22Rv1 (cell line): ENCODE results near the gene ISCU.
"Not testable (repeated sequence)": the region's sequence is repeated elsewhere in the genome, so short reads cannot be mapped to it uniquely, and the experiment has no call there.

Source experiments
- H3K27ac ChIP-seq: fragments of 450-650 bp; 2 replicates; pipeline ENCODE4 v1.5.1; 2017
- ZFX ChIP-seq: fragments of 450-650 bp; IDR thresholded peaks from 2 replicates; pipeline ENCODE4 v1.6.1; 2017; ENCODE audit warnings: antibody characterized with exemption, borderline replicate concordance
- TF ChIP-seq, protein P1 (sequence below): fragments of 450-650 bp; IDR thresholded peaks from 2 replicates; pipeline ENCODE4 v1.5.1; 2017; ENCODE audit warnings: mild to moderate bottlenecking

ISCU gene

DNA sequence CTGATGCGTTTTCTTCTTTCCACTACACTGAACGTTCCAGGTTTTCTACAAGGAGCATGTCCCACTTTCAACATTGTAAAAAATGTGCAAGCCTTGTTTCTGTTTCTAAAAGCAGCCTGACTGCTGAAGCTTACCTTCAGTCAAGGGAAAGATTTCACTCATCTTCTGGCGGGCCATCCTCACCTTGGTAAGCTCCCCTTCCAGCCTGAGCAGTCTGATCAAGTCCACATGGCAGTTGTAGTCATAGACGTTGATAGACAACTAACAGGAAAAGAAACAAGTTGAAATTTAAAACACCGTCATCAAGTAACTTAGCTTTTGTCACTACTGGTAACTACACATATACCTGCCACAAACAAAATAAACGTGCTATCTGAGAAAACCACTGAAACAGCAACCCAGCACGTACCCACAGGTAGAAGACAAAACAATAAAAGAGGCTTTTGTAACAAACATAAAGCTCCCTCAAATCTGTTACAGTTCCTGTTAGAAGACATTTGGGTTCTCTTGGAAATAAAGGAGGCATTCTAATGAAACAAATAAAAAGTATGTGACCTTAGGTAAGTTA lies 13.4 kb upstream of the ISCU start:
- H3K27ac ChIP-seq, result no peak overlapping the region
- TF ChIP-seq, protein P1, sequence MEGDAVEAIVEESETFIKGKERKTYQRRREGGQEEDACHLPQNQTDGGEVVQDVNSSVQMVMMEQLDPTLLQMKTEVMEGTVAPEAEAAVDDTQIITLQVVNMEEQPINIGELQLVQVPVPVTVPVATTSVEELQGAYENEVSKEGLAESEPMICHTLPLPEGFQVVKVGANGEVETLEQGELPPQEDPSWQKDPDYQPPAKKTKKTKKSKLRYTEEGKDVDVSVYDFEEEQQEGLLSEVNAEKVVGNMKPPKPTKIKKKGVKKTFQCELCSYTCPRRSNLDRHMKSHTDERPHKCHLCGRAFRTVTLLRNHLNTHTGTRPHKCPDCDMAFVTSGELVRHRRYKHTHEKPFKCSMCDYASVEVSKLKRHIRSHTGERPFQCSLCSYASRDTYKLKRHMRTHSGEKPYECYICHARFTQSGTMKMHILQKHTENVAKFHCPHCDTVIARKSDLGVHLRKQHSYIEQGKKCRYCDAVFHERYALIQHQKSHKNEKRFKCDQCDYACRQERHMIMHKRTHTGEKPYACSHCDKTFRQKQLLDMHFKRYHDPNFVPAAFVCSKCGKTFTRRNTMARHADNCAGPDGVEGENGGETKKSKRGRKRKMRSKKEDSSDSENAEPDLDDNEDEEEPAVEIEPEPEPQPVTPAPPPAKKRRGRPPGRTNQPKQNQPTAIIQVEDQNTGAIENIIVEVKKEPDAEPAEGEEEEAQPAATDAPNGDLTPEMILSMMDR, result no peak
- no peak for TF ChIP-seq ZFX

DNA sequence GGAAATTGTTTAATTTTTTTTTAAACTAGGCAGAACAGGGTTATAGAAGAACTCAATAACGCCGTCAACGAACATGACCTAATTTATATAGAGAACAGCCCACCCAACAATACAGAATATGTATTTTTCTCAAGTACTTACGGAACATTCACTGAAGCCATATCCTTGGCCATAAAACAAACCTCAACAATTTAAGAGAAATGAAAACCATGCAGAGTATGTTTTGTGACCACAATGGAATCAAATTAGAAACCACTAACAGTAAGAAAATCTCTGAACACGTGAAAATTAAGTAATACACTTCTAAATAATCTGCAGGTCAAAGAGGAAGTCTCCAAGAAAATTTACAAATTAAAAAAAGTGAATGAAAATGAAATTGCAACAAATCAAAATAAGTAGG lies 10.9 kb upstream of the ISCU start:
- no peak for TF ChIP-seq ZFX
- TF ChIP-seq, protein P1, result no peak
- H3K27ac ChIP-seq, result no peak overlapping the region

DNA sequence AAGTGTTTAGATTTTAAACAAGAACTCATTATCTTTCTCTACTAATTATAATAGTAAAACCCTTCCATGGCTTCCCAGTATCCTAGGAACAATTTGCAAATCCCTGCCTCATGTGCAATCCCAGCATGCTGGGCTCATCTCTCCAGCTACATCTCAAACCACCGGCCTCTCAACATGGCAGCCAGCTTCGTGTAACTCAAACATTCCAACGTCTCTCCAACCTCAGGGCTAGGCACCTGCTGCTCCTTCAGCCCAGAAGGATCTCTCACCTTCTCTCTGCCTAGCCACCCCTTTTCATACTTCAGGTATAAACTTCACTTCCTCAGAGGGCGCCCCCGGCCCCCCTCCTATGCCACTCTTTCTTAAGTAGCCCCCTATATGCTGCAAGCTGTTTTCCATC lies 8.6 kb upstream of the ISCU start:
- no peak for TF ChIP-seq ZFX
- TF ChIP-seq, protein P1, result no peak
- H3K27ac ChIP-seq, result no peak overlapping the region

DNA sequence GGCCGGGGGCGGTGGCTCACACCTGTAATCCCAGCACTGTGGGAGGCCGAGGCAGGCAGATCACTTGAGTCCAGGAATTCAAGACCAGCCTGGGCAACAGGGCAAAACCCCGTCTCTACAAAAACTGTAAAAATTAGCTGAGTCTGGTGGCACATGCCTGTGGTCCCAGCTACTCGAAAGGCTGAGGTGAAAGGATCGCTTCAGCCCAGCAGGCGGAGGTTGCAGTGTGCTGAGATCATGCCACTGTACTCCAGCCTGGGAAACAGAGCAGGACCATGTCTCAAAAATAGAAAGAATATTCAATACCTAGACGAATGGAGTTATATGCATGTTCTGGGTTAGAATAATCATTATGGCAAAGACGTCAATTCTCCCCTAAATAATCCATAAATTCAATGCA lies 7.0 kb upstream of the ISCU start:
- not testable (repeated sequence) for H3K27ac ChIP-seq

DNA sequence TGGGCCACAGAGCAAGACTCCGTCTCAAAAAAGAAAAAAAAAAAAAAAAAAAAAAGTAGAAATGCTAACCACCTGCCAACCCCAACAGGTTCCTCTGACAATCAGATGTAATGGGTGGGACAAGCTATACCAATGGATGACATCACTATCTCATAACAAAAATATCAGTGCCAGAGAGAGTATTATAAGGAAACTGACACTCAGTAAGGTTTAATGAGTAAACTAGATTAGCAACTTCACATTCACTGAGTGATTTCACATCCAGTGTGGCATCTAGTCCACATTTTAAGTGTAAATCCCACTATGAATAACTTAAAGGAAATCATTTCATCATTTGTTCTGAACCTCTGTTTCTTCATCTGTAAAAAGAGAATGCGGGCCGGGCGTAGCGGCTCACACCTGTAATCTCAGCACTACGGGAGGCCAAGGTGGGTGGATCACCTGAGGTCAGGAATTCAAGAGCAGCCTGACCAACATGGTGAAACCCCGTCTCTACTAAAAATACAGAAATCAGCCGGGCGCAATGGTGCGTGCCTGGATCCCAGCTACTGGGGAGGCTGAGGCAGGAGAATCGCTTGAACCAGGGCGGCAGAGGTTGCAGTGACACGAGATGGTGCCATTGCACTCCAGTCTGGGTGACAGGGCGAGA lies 3.3 kb upstream of the ISCU start:
- TF ChIP-seq ZFX, result no peak
- TF ChIP-seq, protein P1, result no peak
- no peak overlapping the region for H3K27ac ChIP-seq

DNA sequence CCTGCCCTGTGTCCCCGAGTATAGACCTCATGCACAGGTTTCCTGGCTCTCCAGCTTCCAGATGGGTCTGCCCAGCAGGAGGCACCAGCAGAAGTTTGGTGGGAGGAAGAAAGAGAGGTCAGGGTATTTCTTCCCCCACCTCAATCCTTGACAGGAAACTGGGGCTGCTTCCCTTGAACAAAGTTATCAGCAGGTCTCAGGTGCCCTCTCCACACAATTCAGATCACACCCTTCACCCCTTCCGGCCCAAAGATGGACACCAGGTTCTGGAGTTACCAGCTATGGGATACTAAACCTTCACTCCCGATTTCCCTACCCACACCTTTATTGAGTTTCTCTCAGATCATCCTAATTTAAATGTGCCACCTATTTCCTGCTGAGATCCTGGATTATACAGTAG lies 2.6 kb upstream of the ISCU start:
- H3K27ac ChIP-seq, result no peak overlapping the region; the same call in 1 of the 2 replicates
- TF ChIP-seq, protein P1, result no peak
- no peak for TF ChIP-seq ZFX

DNA sequence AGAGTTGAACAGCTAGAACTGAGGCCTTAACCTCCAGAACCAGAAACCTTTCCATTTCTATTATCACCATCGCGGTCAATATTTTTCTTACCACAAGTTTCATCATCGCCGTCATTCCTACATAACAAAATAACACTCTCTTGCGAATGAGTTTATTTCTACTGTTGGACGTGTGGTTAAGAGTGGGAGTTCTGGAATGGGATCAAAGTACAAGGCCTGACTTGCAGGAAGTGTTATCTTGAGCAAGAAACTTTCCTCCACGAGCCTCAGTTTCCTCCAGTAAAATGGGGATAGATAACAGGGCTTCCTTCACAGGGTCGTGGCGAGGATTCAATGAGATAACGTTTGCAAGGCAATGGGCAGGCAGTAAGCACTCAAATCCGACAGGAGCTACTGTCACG lies 2.1 kb upstream of the ISCU start:
- peak overlapping the region; percentile 88 for H3K27ac ChIP-seq
- TF ChIP-seq ZFX, result no peak
- TF ChIP-seq, protein P1, result no peak
